CD4-positive, alpha-beta T cell treated with Interleukin-2 at 100 ng/mL for 4 hours (primary cell): ENCODE results near the gene ARPC2.
"Not testable (repeated sequence)": the region's sequence is repeated elsewhere in the genome, so short reads cannot be mapped to it uniquely, and the experiment has no call there.

Experiments used
- DNase-seq: peaks from one replicate; pipeline ENCODE4 v3.0.0-alpha.2; 2020; ENCODE audit warnings: low spot score

ARPC2 gene

GRCh38 chr2:218216674-218217359 lies at the start of gene ARPC2:
TSS of gene ARPC2 (plus strand) at chr2:218217189. CDS start at chr2:218217471, 282 bp downstream.
- DNase-seq, result peak; percentile 93

DNA sequence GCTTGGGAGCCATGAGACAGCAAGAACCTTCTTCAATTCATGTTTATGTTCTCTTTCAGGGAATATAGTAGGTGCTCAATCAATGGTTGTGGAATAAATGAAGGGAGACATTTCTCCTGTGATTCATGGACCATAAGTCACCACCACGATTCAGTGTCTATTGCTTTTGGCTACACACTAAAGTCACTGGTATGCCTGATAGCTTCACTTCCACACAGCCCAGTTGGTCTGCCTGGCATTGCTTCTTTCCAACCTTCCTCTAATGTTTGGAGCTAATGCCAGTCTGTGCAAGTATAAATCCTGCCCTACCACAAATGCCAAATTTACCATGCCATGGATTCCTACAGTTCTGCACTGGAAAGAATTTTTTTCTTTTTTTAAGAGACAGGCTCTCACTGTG lies 49.0 kb upstream of the ARPC2 start:
- no peak for DNase-seq

- DNase-seq, result peak; percentile 78
These were observed 48.1 kb upstream of the ARPC2 start for GRCh38 chr2:218168635-218169462.

- no peak for DNase-seq
These were observed 47.0 kb upstream of the ARPC2 start for GRCh38 chr2:218169757-218170546.

DNA sequence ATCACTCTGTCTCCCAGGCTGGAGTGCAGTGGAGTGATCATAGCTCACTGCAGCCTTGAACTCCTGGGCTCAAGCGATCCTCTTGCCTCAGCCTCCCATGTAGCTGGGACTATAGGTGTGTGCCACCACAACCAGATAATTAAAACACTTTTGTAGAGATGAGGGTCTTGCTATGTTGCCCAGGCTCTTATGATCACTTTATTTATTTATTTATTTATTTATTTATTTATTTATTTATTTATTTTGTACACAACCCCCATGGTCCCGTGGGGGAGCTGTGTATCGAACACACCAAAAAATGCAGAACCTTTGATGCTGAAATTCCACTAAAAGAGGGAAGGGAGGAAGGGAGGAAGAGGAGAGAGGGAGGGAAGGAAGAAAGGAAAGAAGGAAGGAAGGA lies 45.2 kb upstream of the ARPC2 start:
- DNase-seq, result not testable (repeated sequence)

DNA sequence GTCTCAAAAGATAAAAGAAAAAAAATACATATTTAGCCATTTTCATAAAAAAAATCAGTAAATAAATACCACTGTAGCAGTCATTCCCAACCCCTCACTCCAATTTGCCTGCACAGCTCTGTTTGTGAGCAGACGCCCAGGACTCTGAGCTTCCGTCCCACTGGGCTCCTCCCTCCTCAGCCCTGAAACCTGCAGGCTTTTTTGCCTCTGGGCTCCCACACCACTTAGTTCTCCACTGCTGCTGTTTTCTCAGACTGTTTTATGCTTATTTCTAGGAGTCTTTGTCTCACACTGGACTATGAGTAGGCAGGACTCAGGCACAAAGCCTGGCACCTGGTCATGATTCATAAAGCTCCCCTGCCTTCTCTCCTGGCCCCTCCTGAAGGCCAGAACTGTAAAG lies 44.1 kb upstream of the ARPC2 start:
- no peak for DNase-seq

- DNase-seq, result no peak
These were observed 37.2 kb upstream of the ARPC2 start for GRCh38 chr2:218179782-218180181.

DNA sequence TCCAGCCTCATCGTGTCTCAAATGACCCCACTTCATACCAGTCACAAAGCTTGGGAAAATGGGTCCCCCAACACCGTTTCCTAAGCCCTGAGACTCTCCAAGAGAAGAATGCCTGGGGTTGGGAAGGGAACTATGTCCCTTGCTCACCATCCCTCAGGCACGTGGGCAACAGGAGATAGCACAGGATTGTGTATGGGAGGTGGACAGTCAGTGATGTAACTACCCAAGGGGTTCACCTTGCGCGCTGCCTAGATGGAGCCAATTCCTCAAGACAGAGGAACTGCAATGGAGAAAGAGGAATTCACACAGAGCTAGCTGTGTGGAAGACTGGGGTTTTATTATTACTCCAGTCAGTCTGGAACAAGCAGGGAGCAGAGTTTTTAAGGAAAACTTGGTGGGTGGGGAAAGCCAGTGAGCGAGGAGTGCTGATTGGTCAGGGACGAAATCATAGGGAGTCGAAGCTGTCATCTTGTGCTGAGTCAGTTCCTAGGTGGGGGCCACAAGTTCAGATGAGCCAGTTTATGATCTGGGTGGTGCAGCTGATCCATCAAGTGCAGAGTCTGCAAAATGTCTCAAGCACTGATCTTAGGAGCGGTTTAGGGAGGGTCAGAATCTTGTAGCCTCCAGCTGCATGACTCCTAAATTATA lies 36.4 kb upstream of the ARPC2 start:
- DNase-seq, result no peak

GRCh38 chr2:218184331-218184730 lies 32.7 kb upstream of the ARPC2 start:
- no peak for DNase-seq

DNA sequence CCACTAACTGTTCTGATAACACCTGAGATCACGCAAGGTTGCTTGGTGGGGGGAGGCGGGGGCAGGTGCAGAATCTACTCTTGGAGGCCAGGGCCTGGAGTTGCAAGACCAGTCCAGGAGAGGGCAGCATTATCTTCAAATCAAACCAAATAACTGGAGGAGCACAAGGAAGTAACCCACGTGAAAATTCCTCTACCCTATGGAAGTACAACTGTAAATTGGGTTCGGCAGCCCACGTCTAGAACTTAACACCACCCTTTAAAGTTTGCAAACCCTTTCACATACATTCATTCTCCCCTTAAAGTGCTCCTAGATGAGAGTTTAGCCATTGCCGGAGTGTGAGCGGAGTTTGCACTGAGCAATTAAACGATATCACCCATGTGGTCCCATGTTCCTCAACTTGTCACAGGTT lies 30.6 kb upstream of the ARPC2 start:
- peak; percentile 82 for DNase-seq

GRCh38 chr2:218186876-218187275 lies 30.1 kb upstream of the ARPC2 start:
- no peak for DNase-seq

DNA sequence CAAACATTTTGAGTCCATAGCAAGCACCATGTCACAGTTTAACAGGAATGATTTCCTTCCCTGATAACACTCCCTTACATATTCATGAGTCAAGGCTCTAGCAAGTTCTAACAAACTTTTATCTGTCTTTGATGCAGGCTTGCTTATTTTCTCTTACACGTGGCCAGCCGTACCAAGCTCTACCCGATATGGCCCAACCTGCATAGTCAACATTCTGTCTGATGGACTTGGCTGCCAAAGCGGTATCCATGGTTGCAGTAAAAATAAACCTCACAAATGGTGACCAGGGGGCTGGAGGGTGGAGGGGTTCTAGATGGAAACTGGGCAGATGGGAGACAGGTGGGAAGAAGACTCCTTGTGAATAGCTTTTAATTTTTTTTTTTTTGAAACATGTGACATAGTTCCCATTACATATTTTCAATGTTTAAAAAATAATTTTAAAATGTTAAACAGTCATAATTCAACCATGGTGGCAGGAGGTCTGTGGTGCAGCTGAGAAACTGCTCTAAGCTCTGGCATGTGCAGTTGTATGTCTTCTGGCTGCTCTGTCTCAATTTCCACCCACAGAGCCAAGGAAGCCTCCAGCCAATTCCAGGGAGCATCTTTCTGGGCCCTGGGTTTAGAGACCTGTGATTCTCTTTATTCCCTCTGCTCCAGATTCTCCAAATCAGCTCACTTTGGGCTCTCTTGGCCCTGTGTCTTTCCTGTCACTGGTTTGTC lies 29.5 kb upstream of the ARPC2 start:
- no peak for DNase-seq

GRCh38 chr2:218188528-218188927 lies 28.5 kb upstream of the ARPC2 start:
- no peak for DNase-seq

- no peak for DNase-seq
These were observed 24.0 kb upstream of the ARPC2 start for GRCh38 chr2:218192902-218193430.

DNA sequence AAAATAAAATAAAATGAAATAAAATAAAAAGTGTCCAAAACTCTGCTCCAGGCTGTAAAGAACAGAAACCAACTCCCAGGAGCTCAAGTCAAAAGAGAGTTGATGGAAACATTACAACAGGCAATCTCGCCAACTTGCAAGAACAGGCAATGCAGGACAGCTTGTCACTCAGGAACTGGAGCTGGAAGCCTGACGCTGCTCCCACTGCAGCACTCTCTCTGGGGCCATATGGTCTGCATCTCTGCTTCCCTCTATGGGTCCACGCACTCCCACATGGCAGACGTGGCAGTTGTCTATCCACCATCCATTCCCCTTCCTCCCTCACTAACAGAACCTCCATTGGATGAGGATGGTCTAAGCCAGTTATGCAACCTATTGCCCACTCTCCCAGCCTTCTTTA lies 23.3 kb upstream of the ARPC2 start:
- no peak for DNase-seq

DNA sequence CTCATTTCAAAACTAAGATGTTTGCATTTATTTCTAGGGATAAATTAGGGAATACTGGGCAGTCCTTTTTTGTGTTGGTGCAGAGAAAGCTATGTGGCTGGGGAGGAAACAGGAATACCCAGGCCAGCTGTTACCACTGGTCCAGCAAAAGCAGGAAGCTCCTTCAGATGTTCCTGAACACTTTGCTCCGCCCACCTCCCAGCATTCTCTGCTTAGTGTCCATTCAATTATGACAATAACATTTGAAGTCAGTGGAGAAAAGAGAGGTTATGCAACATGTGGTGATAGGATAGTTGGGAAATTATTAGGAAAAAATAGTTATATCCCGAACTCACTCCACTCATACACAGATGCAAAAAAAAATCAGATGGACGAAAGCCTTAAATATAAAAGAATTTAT lies 22.1 kb upstream of the ARPC2 start:
- no peak for DNase-seq

- DNase-seq, result no peak
These were observed 20.0 kb upstream of the ARPC2 start for GRCh38 chr2:218196974-218197373.

DNA sequence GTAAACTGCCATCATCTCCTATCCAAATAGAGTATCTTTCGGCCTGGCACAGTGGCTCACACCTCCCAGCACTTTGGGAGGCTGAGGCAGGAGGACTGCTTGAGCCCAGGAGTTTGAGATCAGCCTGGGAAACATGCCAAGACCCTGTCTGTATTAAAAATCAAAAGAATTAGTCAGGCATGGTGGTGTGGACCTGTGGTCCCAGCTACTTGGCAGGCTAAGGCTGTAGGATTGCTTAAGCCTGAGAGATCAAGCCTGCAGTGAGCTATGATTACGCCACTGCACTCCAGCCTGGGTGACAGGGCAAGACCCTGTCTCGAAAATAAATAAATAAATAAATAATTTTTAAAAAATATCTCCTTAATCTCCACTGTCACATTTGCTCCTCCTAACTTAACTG lies 14.7 kb upstream of the ARPC2 start:
- DNase-seq, result no peak

DNA sequence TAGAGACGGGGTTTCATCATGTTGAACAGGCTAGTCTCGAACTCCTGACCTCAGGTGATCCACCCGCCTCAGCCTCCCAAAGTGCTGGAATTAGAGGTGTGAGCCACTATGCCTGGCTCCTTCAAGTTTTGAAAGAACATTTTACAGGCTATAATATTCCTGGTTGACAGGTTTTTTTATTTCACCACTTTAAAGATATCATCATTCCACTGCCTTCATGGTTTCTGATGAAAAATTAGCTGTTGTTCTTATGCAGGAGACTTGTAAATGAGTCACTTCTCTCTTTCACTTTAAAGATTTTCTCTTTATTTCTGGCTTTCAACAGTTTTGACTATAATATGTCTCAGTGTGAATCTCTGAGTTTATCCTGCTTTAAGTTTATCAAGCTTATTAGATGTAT lies 7.9 kb upstream of the ARPC2 start:
- DNase-seq, result no peak

- DNase-seq, result no peak
These were observed 2.9 kb upstream of the ARPC2 start for GRCh38 chr2:218214116-218214515.

DNA sequence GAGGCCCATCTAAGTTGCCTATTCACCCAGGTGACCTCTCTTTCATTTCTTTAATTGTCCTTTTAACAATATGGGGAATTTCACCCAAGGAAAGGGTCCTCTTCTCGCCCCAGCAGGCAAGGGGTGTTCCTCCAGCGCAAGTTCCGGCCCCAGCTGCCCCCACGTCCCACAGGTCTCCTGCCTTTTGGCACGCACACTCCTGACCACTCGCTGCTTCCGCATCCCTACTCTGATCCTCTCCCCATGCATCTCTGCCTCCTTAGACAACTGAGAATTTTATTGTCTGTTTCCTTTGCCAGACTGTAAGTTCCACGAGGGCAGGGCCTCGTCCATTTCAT lies 684 bp upstream of the ARPC2 start:
- DNase-seq, result no peak
